HCT116 (cell line): ENCODE data around the gene POR. TPM values are rescaled to one million over a fixed set of nuclear protein-coding genes. Genes with fewer than 3 reads are reported as not detected.

Experiments used
- ATAC-seq: fragments of 200-7000 bp; cut with Tn5 transposase; 2 replicates; pipeline ENCODE4 v1.9.1; 2020; ENCODE audit warnings: mild to moderate bottlenecking, moderate library complexity
- BruUV-seq: library from RNA; stranded (reverse); fragments of 400-500 nt; replicated peaks from 2 replicates; lab custom pipeline; 2021; lab: Mats Ljungman, UMichigan
- CTCF ChIA-PET: fragments of 300-600 bp; sonication (Branson Sonifier 250); formaldehyde crosslinking; loops from one replicate; lab custom pipeline; 2021; ENCODE audit warnings: antibody characterized with exemption; lab: Charles Lee
- POLR2A ChIA-PET: fragments of 300-600, 350-600 bp; sonication (Branson Sonifier 250); formaldehyde crosslinking; loops from one replicate; lab custom pipeline; 2021; ENCODE audit warnings: antibody characterized with exemption; lab: Charles Lee
- RAD21 ChIA-PET, 2 experiments: fragments of 300-600 bp; sonication (Branson Sonifier 250); formaldehyde crosslinking; loops; one replicate each; lab custom pipeline; 2023; ENCODE audit warnings: low total read pairs in 2 of 2; ENCODE audit not compliant: uncharacterized antibody in 2 of 2, unreplicated experiment in 2 of 2, low non-redundant PET in 1 of 2; lab: Charles Lee
- DNase-seq: peaks from one replicate; pipeline ENCODE4 v3.0.0-alpha.2; 2010; ENCODE audit warnings: low read depth, low spot score
- H2AFZ ChIP-seq: fragments of 200-600 bp; shearing (Covaris generic), sonication (generic); 2 replicates; pipeline ENCODE4 v1.6.1; 2017; ENCODE audit warnings: low read depth, mixed run types, mixed read lengths, antibody characterized with exemption, low read length; ENCODE audit not compliant: poor library complexity, severe bottlenecking
- H3K27ac ChIP-seq: 2 replicates; pipeline ENCODE4 v1.5.1; 2012; ENCODE audit warnings: low read depth, low read length
- H3K27me3 ChIP-seq: fragments of 200-600 bp; sonication (generic); 2 replicates; pipeline ENCODE4 v1.6.1; 2016; ENCODE audit warnings: mixed run types, low read length, mixed read lengths; ENCODE audit not compliant: insufficient read depth
- H3K36me3 ChIP-seq, 2 experiments: fragments of 200-500 bp in 1 of 2; fragments of 200-600 bp in 1 of 2; sonication (Bioruptor generic) in 1 of 2; sonication (generic) in 1 of 2; 2 replicates each; pipeline versions ENCODE4 v1.5.1 to v1.6.1; 2014 to 2016; ENCODE audit warnings: low read length in 2 of 2, inconsistent platforms in 1 of 2, mixed read lengths in 1 of 2, mixed run types in 1 of 2; ENCODE audit not compliant: insufficient read depth in 2 of 2, control insufficient read depth in 1 of 2
- H3K4me1 ChIP-seq, 2 experiments: fragments of 200-600 bp in 1 of 2; sonication (generic) in 1 of 2; 2 replicates each; pipeline versions ENCODE4 v1.5.1 to v1.6.1; 2012 to 2017; ENCODE audit warnings: low read length in 2 of 2, inconsistent platforms in 1 of 2, mild to moderate bottlenecking in 1 of 2, mixed read lengths in 1 of 2, mixed run types in 1 of 2, moderate library complexity in 1 of 2; ENCODE audit not compliant: insufficient read depth in 2 of 2, control insufficient read depth in 1 of 2
- H3K4me2 ChIP-seq: fragments of 200-600 bp; sonication (generic); 2 replicates; pipeline ENCODE4 v1.6.1; 2017; ENCODE audit warnings: mixed run types, low read length, mixed read lengths
- H3K4me3 ChIP-seq, 2 experiments: fragments of 200-600 bp in 1 of 2; sonication (generic) in 1 of 2; replicated peaks in 1 of 2; 2 replicates each; pipeline ENCODE4 v1.5.1; 2011 to 2016; ENCODE audit warnings: low read length in 2 of 2, control low read depth in 1 of 2, low read depth in 1 of 2, mild to moderate bottlenecking in 1 of 2, mixed read lengths in 1 of 2, mixed run types in 1 of 2
- H3K79me2 ChIP-seq: fragments of 200-600 bp; sonication (generic); 2 replicates; pipeline ENCODE4 v1.6.1; 2017; ENCODE audit warnings: mild to moderate bottlenecking, mixed run types, low read length, moderate library complexity, mixed read lengths; ENCODE audit not compliant: insufficient read depth
- H3K9ac ChIP-seq: fragments of 200-600 bp; sonication (generic); 2 replicates; pipeline ENCODE4 v1.6.1; 2016; ENCODE audit warnings: low read length, mixed read lengths
- H3K9me2 ChIP-seq: fragments of 200-600 bp; sonication (generic), shearing (Covaris generic); 2 replicates; pipeline ENCODE4 v1.6.1; 2017; ENCODE audit warnings: mixed run types, mild to moderate bottlenecking, moderate library complexity; ENCODE audit not compliant: insufficient read depth
- H3K9me3 ChIP-seq, 2 experiments: fragments of 200-500 bp in 1 of 2; fragments of 200-600 bp in 1 of 2; sonication (Bioruptor generic) in 1 of 2; sonication (generic) in 1 of 2; 2 replicates each; pipeline ENCODE4 v1.6.1; 2014 to 2017; ENCODE audit warnings: low read length in 2 of 2, mixed read lengths in 2 of 2, inconsistent platforms in 1 of 2, low read depth in 1 of 2, mild to moderate bottlenecking in 1 of 2, mixed run types in 1 of 2, moderate library complexity in 1 of 2; ENCODE audit not compliant: control insufficient read depth in 1 of 2, insufficient read depth in 1 of 2
- H4K20me1 ChIP-seq: fragments of 200-600 bp; sonication (generic), shearing (Covaris generic); 2 replicates; pipeline ENCODE4 v1.6.1; 2017; ENCODE audit warnings: mixed run types, mild to moderate bottlenecking, moderate library complexity; ENCODE audit not compliant: insufficient read depth
- CEBPB ChIP-seq: IDR thresholded peaks from 2 replicates; pipeline ENCODE4 v1.6.1; 2012; ENCODE audit warnings: low read depth
- EZH2 ChIP-seq: fragments of 200-600 bp; sonication (generic); IDR thresholded peaks from 2 replicates; pipeline ENCODE4 v1.6.1; 2017; ENCODE audit warnings: antibody characterized with exemption, mixed run types
- MAX ChIP-seq: IDR thresholded peaks from 2 replicates; pipeline ENCODE4 v1.6.1; 2012
- POLR2AphosphoS5 ChIP-seq: IDR thresholded peaks from 2 replicates; pipeline ENCODE4 v1.6.1; 2011; ENCODE audit warnings: mild to moderate bottlenecking, low read depth, low read length, moderate library complexity
- REST ChIP-seq: IDR thresholded peaks from 2 replicates; pipeline ENCODE4 v1.6.1; 2012; ENCODE audit warnings: low read depth
- SP1 ChIP-seq: IDR thresholded peaks from 2 replicates; pipeline ENCODE4 v1.6.1; 2012; ENCODE audit warnings: low read depth
- TCF7L2 ChIP-seq: IDR thresholded peaks from 2 replicates; pipeline ENCODE4 v1.7.0; 2011; ENCODE audit warnings: borderline replicate concordance, inconsistent platforms; ENCODE audit not compliant: insufficient read depth, insufficient read length; ENCODE audit errors: extremely low read depth
- intact Hi-C: fragments of 100-400 bp; cut with micrococcal nuclease; formaldehyde crosslinking; loops from 2 replicates; pipeline ENCODE4 v1.10.0; 2022
- total RNA-seq: library from RNA; stranded (reverse); gene quantifications from one replicate; pipeline ENCODE4 v1.2.1, GENCODE V29; 2021; ENCODE audit not compliant: unreplicated experiment
- TF ChIP-seq, protein P1 (sequence below): IDR thresholded peaks from 2 replicates; pipeline ENCODE4 v1.6.1; 2012

Gene POR
- total RNA-seq, 1 experiment from 2014 or later: 120 TPM

DNA sequence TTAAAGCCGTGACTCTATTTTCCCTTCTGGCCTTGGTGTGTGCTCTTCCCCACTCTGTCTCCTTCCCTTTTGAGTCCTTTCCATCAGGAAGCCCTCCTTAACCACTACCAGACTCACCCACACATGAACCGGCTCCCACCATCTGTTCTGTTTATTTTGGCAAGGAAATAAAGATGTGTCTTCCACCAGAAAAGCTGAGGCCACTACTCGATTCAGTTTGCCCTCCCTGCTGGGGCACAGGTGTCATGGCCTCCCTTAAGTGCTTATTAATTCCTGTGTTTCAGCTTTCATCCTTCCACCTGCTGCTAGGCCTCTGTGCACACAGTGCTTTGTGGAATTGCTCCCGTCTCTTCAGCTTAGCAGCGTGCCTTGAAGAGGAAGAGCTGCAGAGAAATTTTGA, 16.7 kb downstream of the POR start (continued):
- TF ChIP-seq, protein P1, sequence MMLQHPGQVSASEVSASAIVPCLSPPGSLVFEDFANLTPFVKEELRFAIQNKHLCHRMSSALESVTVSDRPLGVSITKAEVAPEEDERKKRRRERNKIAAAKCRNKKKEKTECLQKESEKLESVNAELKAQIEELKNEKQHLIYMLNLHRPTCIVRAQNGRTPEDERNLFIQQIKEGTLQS: no peak

DNA sequence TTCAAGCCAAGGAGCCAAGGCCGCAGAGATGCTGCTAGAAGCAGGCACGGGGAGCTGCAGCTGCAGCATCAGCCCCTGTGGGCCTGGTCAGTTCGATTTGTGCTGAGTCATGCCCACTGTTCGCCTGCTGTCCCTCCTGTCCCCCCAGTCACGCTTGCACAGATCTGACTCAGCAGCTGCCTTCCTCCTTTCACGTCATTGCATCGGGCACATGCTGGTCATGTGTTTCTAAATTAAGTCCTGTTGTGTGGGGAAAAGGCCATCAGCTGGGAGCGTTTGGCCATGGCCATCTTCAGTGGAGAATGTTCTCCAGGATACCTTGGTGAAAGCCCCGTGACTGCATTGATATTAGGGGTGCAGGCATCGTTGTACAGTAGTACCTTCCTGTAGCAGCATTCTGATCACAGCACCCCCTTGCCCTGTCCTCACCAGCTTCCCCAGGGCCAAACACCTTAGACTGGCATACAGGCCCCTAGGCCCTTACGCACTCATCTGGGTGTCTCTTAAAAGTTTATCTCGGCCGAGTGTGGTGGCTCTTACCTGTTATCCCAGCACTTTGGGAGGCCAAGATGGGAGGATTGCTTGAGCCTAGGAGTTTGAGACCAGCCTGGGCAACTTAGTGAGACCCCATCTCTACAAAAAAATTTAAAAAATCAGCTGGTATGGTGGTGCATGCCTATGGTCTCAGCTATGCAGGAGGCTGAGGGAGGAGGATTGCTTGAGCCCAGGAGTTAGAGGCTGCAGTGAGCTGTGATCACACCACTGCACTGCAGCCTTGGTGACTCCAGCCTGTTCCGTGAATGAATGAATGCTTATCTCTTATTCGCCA, 23.2 kb downstream of the POR start:
- Histone ChIP-seq H4K20me1 (no peaks in the 10 kb centered on the region), H2AFZ (no peak overlapping the region), H3K4me2 (no peak overlapping the region), H3K9ac (no peak overlapping the region), H3K9me2 (no peaks in the 10 kb centered on the region), H3K4me1 (peaks cover 24 to 32% of the 10 kb centered on the region in 2 experiments), H3K4me3 (no peak overlapping the region), H3K27ac (peak overlapping the region; percentile 10; the same call in 1 of the 2 replicates), H3K36me3 (no peaks in the 10 kb centered on the region), H3K27me3 (no peaks in the 10 kb centered on the region), H3K79me2 (peaks cover 24% of the 10 kb centered on the region), H3K9me3 (no peaks in the 10 kb centered on the region)
- ChIA-PET RAD21 (interaction anchor here in 1 of 2 experiments (0.6 kb wide), 1 partner anchor 82 kb away, joined by 4 read pairs; no protein-coding TSS in a partner anchor), CTCF (no interaction called here), POLR2A (interaction anchor here (1.2 kb wide), 1 partner anchor 23 kb away, joined by 5 read pairs; no protein-coding TSS in a partner anchor)
- ATAC-seq: no peak
- no TSS peak for BruUV-seq
- peak; percentile 85 for TF ChIP-seq CEBPB
- TF ChIP-seq TCF7L2: no peak
- no peak for TF ChIP-seq REST
- peak; percentile 88 for TF ChIP-seq MAX
- TF ChIP-seq SP1: peak; percentile 48
- TF ChIP-seq EZH2: no peak
- TF ChIP-seq POLR2AphosphoS5: peak; percentile 31; the same call in 1 of the 2 replicates
- intact Hi-C loops: no loop called here
- peak; percentile 61 for DNase-seq
